CD4-positive, alpha-beta memory T cell (primary cell): ENCODE measurements around the gene RANBP3L. TPM values are rescaled to one million over a fixed set of nuclear protein-coding genes. Genes with fewer than 3 reads are reported as not detected.

Experiments used
- CTCF ChIA-PET: fragments of 350-600 bp; sonication (Branson Sonifier 250); formaldehyde crosslinking; loops from one replicate; lab custom pipeline; 2021; ENCODE audit warnings: inconsistent platforms; ENCODE audit not compliant: partially characterized antibody; lab: Charles Lee
- POLR2A ChIA-PET: fragments of 350-600 bp; sonication (Branson Sonifier 250); formaldehyde crosslinking; loops from one replicate; lab custom pipeline; 2021; ENCODE audit not compliant: partially characterized antibody; lab: Charles Lee
- DNase-seq, 5 donors: peaks; one replicate each; pipeline versions ENCODE4 v3.0.0 to v3.0.0-alpha.2; 2020 to 2022; ENCODE audit warnings: mixed read lengths in 1 of 5
- H3K27ac ChIP-seq: one replicate; pipeline ENCODE4 v1.7.0; 2013; ENCODE audit warnings: low read depth, low read length
- H3K27me3 ChIP-seq: 2 replicates; pipeline ENCODE4 v1.7.0; 2013; ENCODE audit warnings: mild to moderate bottlenecking, low read length, moderate library complexity; ENCODE audit not compliant: insufficient read depth
- H3K36me3 ChIP-seq: 2 replicates; pipeline ENCODE4 v1.7.0; 2013; ENCODE audit warnings: mild to moderate bottlenecking, low read length, moderate library complexity; ENCODE audit not compliant: insufficient read depth
- H3K4me1 ChIP-seq: 2 replicates; pipeline ENCODE4 v1.7.0; 2013; ENCODE audit warnings: mild to moderate bottlenecking, low read length, moderate library complexity; ENCODE audit not compliant: insufficient read depth
- H3K4me3 ChIP-seq, 2 donors: one replicate each; pipeline ENCODE4 v1.7.0; 2013; ENCODE audit warnings: low read length in 2 of 2, mild to moderate bottlenecking in 1 of 2
- H3K9me3 ChIP-seq, 2 donors: one replicate each; pipeline ENCODE4 v1.7.0; 2013; ENCODE audit warnings: low read length in 2 of 2, control low read depth in 1 of 2; ENCODE audit not compliant: control insufficient read depth in 1 of 2
- H3K27ac Mint-ChIP-seq, 7 donors: one replicate each; pipeline ENCODE4 v1.8.0; 2020 to 2021; ENCODE audit warnings: mixed read lengths in 7 of 7, mild to moderate bottlenecking in 6 of 7, inconsistent platforms in 3 of 7, moderate library complexity in 3 of 7
- H3K27me3 Mint-ChIP-seq, 2 donors: one replicate each; pipeline ENCODE4 v1.8.0; 2020 to 2021; ENCODE audit warnings: mixed read lengths in 2 of 2
- H3K36me3 Mint-ChIP-seq, 2 donors: one replicate each; pipeline ENCODE4 v1.8.0; 2020 to 2021; ENCODE audit warnings: mixed read lengths in 2 of 2, inconsistent platforms in 1 of 2, mild to moderate bottlenecking in 1 of 2
- H3K4me1 Mint-ChIP-seq, 4 donors: one replicate each; pipeline ENCODE4 v1.8.0; 2020 to 2021; ENCODE audit warnings: mixed read lengths in 4 of 4, mild to moderate bottlenecking in 1 of 4
- H3K4me3 Mint-ChIP-seq, 8 donors: one replicate each; pipeline ENCODE4 v1.8.0; 2020 to 2021; ENCODE audit warnings: mixed read lengths in 8 of 8, mild to moderate bottlenecking in 7 of 8, moderate library complexity in 6 of 8, inconsistent platforms in 3 of 8
- H3K9me3 Mint-ChIP-seq, 8 donors: one replicate each; pipeline ENCODE4 v1.8.0; 2020 to 2021; ENCODE audit warnings: mixed read lengths in 8 of 8, mild to moderate bottlenecking in 5 of 8, inconsistent platforms in 3 of 8, moderate library complexity in 1 of 8
- intact Hi-C: fragments of 100-400 bp; cut with micrococcal nuclease; formaldehyde crosslinking; loops from one replicate; pipeline ENCODE4 v1.15.1; 2023
- polyA plus RNA-seq, 2 donors: library from polyadenylated mRNA; unstranded; fragments of 300-500 nt; fragmentation: Illumina TruSeq; gene quantifications; one replicate each; pipeline ENCODE4 v1.2.3, GENCODE V29; 2021
- total RNA-seq, 2 experiments: library from RNA; stranded (reverse); gene quantifications; one replicate each; pipeline ENCODE4 v1.2.3, GENCODE V29; 2021

Gene RANBP3L
- total and polyA plus RNA-seq, 4 experiments from 2014 or later = not detected

DNA sequence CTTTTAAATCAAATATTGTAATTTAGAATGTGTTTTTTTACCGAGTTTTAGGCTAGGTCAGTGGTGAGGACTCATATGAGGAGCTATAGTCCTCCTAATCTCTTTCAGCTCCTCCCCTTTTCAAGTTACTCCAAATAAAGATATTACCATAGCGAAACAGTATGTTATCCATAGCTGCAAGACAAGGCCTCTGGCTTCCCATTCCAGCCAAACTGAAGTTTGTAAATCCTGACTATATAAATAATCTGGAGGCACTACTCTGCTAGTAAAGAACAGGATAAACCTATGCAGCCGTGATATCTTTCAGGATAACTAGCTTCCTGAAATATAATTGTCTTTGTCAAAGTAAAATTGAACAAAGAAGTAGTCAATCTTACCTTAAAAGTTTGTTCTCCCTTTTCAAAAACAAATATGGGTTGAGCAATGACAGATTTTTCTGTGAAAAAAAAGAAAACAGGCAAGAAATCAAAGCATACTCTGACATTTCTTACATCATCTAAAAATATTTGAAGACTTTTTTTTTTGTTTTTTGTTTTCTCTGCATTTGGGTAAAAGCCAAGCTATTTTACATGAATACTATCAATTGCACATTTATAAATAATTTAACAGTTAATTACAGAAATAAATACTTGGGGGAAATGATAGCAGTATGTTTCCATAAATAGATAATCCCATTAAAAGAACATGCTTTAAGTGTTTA lies 30.7 kb downstream of the RANBP3L start:
- DNase-seq = no peak
- Histone ChIP-seq H3K27me3 (no peaks in the 10 kb centered on the region), H3K9me3 (no peaks in the 10 kb centered on the region), H3K36me3 (no peaks in the 10 kb centered on the region), H3K4me3 (no peak overlapping the region), H3K27ac (no peak overlapping the region), H3K4me1 (no peaks in the 10 kb centered on the region)
- Mint-ChIP-seq H3K4me1 (no peaks in the 10 kb centered on the region), H3K9me3 (no peaks in the 10 kb centered on the region), H3K4me3 (no peak overlapping the region), H3K27me3 (peaks cover 10 to 23% of the 10 kb centered on the region in 2 donors), H3K36me3 (no peaks in the 10 kb centered on the region), H3K27ac (no peak overlapping the region)
- ChIA-PET CTCF (no interaction called here), POLR2A (no interaction called here)
- intact Hi-C loops = no loop called here

DNA sequence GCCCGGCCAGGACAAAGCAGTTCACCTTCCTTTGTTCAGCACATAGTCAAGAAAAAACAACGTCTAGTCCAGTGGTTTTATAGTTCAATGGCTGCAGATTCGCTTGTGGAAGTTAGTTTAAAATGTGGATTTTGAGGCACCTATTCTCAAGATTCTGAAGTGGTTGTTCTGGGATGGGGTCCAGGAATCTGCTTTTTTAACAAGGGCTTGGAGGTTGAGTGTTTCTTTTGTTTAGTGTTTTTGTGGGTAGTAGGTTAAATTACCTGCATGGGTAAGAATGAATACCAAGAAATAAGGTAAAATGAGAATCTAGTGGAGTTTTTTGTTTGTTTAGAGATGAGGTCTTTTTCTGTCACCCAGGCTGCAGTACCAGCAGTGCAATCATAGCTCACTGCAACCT lies 31.5 kb downstream of the RANBP3L start:
- peaks cover 5 to 23% of the 10 kb centered on the region in 2 donors for H3K27me3 Mint-ChIP-seq
- Histone ChIP-seq H3K4me1 (no peaks in the 10 kb centered on the region), H3K36me3 (no peaks in the 10 kb centered on the region), H3K27me3 (no peaks in the 10 kb centered on the region), H3K27ac (no peak overlapping the region), H3K9me3 (no peaks in the 10 kb centered on the region), H3K4me3 (no peak overlapping the region)
- intact Hi-C loops = no loop called here
- CTCF ChIA-PET = no interaction called here
- POLR2A ChIA-PET = no interaction called here
- no peak overlapping the region for H3K4me3 Mint-ChIP-seq
- no peaks in the 10 kb centered on the region for H3K9me3 Mint-ChIP-seq
- H3K36me3 Mint-ChIP-seq = no peaks in the 10 kb centered on the region
- no peak overlapping the region for H3K27ac Mint-ChIP-seq
- H3K4me1 Mint-ChIP-seq = no peaks in the 10 kb centered on the region
- no peak for DNase-seq

DNA sequence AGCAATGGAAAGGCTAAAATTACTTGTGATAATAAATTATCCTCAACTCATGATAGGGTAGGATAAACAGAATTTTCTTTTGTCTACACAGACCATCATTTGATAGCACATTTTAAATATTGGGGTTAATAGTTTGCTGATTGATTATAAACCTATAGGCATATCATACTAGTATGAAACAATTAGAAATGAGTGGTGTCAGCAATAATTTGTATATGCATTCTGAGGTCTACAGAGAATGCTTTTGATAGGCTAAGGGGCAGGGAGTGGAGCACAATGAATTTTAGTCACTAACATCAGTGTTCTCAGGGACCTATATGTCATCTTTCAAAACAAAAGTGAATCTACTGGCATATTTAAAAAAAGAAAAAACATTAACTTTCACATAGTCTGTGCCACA lies 32.2 kb downstream of the RANBP3L start:
- no peaks in the 10 kb centered on the region for H3K4me1 ChIP-seq
- no peak for DNase-seq
- no peaks in the 10 kb centered on the region for H3K27me3 ChIP-seq
- Mint-ChIP-seq H3K27ac (no peak overlapping the region), H3K27me3 (peaks cover 6 to 23% of the 10 kb centered on the region in 2 donors), H3K4me1 (no peaks in the 10 kb centered on the region), H3K4me3 (no peak overlapping the region), H3K36me3 (no peaks in the 10 kb centered on the region), H3K9me3 (no peaks in the 10 kb centered on the region)
- no peak overlapping the region for H3K4me3 ChIP-seq
- ChIA-PET CTCF (no interaction called here), POLR2A (no interaction called here)
- no peaks in the 10 kb centered on the region for H3K36me3 ChIP-seq
- intact Hi-C loops = no loop called here
- H3K27ac ChIP-seq = no peak overlapping the region
- H3K9me3 ChIP-seq = no peaks in the 10 kb centered on the region

DNA sequence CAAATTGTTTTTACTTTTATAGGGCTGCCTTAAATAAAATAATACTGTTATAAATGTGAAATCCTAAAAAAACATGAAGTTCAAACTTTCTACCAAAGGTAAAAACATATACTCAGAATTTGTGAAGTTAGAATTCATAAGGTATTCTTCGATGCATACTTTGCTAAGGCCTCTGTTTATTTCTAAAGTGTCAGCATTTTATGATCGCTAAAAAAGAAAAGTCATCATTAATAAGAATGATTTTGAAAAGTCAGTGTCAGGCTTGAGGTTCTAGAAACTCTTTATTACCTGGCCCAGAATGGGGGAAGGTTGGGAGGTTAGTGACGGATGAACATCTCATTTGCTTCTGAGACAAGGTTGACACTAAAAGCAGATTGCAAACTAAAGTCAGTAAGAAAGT lies 33.8 kb downstream of the RANBP3L start:
- Histone ChIP-seq H3K27me3 (no peaks in the 10 kb centered on the region), H3K9me3 (no peaks in the 10 kb centered on the region), H3K27ac (no peak overlapping the region), H3K36me3 (no peaks in the 10 kb centered on the region), H3K4me1 (no peaks in the 10 kb centered on the region), H3K4me3 (no peak overlapping the region)
- Mint-ChIP-seq H3K4me3 (no peak overlapping the region), H3K36me3 (no peaks in the 10 kb centered on the region), H3K27me3 (peaks cover 6 to 19% of the 10 kb centered on the region in 2 donors), H3K9me3 (no peaks in the 10 kb centered on the region), H3K4me1 (no peaks in the 10 kb centered on the region), H3K27ac (no peak overlapping the region)
- ChIA-PET CTCF (no interaction called here), POLR2A (no interaction called here)
- intact Hi-C loops = no loop called here
- DNase-seq = no peak

DNA sequence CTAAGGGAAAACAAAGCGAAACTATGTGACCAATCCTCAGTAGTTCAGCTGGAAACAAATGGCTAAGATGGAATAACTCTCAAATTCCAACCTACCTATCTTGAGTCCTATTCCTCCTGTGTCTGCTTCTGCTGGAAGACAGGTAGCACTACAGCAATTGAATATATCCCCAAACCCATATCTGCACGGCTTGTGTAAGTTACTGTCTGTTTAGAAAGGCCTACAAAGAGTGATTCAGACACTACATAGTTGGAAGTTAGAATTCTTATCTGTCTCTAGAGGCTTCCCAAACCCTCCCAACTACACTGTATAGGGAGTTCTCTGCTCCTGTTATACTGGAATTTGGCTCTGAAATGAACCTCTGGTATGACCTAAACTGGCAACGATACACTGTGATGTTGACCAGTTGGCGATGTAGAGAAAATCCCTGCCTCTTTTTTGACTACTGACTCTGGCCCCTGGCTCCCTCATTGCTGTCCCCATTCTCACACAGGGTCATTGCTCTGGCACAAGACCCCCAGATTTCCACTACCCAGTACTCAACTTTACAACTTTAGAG lies 37.4 kb downstream of the RANBP3L start:
- H3K27ac Mint-ChIP-seq = no peak overlapping the region
- intact Hi-C loops = no loop called here
- no peaks in the 10 kb centered on the region for H3K36me3 ChIP-seq
- no peak overlapping the region for H3K4me3 Mint-ChIP-seq
- ChIA-PET POLR2A (no interaction called here), CTCF (interaction anchor here (1.4 to 2.0 kb wide), 3 partner anchors 9 to 244 kb away, joined by 4 to 11 read pairs (median 6); no protein-coding TSS in a partner anchor)
- peaks cover 23 to 29% of the 10 kb centered on the region in 2 donors for H3K27me3 Mint-ChIP-seq
- no peaks in the 10 kb centered on the region for H3K9me3 Mint-ChIP-seq
- no peaks in the 10 kb centered on the region for H3K36me3 Mint-ChIP-seq
- no peaks in the 10 kb centered on the region for H3K4me1 Mint-ChIP-seq
- H3K9me3 ChIP-seq = no peaks in the 10 kb centered on the region
- no peaks in the 10 kb centered on the region for H3K27me3 ChIP-seq
- H3K4me3 ChIP-seq = no peak overlapping the region
- H3K4me1 ChIP-seq = no peaks in the 10 kb centered on the region
- H3K27ac ChIP-seq = no peak overlapping the region
- DNase-seq = no peak

DNA sequence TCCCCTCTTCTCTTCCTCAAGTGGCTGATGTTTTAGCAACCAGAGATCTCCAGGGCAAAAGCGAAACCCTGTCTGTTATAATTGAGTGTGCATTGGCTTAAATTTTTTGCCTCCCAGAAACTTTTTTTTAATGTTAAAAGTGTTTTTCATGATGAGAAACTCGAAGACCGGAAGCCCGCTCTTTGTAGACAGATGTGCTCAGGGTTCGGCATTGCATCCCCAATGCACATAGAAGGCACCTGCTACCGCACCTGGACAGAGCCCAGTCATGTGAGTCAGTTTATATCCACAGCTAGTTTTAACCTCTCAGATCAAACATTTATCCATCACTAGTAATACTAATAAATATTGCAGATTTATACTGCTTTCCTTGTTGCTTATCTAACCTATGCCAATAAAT lies 40.5 kb downstream of the RANBP3L start:
- POLR2A ChIA-PET = no interaction called here
- Histone ChIP-seq H3K4me1 (no peaks in the 10 kb centered on the region), H3K36me3 (no peaks in the 10 kb centered on the region), H3K27me3 (no peaks in the 10 kb centered on the region), H3K4me3 (no peak overlapping the region), H3K9me3 (no peaks in the 10 kb centered on the region), H3K27ac (no peak overlapping the region)
- no peak overlapping the region for H3K4me3 Mint-ChIP-seq
- no peaks in the 10 kb centered on the region for H3K4me1 Mint-ChIP-seq
- no peak overlapping the region for H3K27ac Mint-ChIP-seq
- intact Hi-C loops = no loop called here
- H3K27me3 Mint-ChIP-seq = peaks cover 27 to 28% of the 10 kb centered on the region in 2 donors
- H3K9me3 Mint-ChIP-seq = no peaks in the 10 kb centered on the region
- CTCF ChIA-PET = interaction anchor here (1.0 kb wide), 1 partner anchor 20 kb away, joined by 3 read pairs; no protein-coding TSS in a partner anchor
- no peaks in the 10 kb centered on the region for H3K36me3 Mint-ChIP-seq
- no peak for DNase-seq

DNA sequence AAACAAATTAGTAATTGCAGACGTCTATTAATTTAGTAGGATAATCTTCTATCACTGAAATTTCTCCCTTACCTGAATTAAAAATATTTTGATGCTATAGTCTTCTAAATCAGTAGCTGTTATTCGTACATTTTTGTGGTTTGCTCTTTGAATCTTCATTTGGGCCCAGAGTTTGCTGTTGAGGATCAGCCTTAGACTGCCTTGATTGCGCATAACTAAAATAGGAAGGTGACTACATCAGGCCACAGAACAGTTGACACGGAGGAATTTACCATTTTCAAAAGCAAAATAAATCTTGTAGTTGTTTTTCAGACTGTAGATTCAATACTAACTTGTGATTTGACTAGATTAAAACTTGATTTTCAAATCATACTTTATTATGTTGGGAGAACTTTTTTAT lies 48.1 kb downstream of the RANBP3L start:
- Mint-ChIP-seq H3K9me3 (no peaks in the 10 kb centered on the region), H3K27ac (no peak overlapping the region), H3K36me3 (no peaks in the 10 kb centered on the region), H3K4me3 (no peak overlapping the region), H3K4me1 (no peaks in the 10 kb centered on the region), H3K27me3 (peaks cover 9 to 22% of the 10 kb centered on the region in 2 donors)
- no peaks in the 10 kb centered on the region for H3K27me3 ChIP-seq
- no peaks in the 10 kb centered on the region for H3K9me3 ChIP-seq
- no peak overlapping the region for H3K4me3 ChIP-seq
- POLR2A ChIA-PET = no interaction called here
- H3K4me1 ChIP-seq = no peaks in the 10 kb centered on the region
- CTCF ChIA-PET = interaction anchor here (3.8 kb wide), 1 partner anchor 11 kb away, joined by 21 read pairs; the partner anchor contains the start of gene NADK2
- intact Hi-C loops = no loop called here
- no peaks in the 10 kb centered on the region for H3K36me3 ChIP-seq
- H3K27ac ChIP-seq = no peak overlapping the region
- DNase-seq = no peak
